ENCODE measurements around the gene SPNS2. TPM values are rescaled to one million over a fixed set of nuclear protein-coding genes. Genes with fewer than 3 reads are reported as not detected.

SPNS2 gene
- total RNA-seq, 4 donors from 2014 or later, result 10.4 to 17.4 (median 16.4) TPM

- H3K27me3 ChIP-seq, result peaks cover 5% of the 10 kb centered on the region
- H3K4me3 ChIP-seq, result no peak overlapping the region
- H3K9me3 ChIP-seq, result no peaks in the 10 kb centered on the region
- H3K36me3 ChIP-seq, result no peaks in the 10 kb centered on the region
- H3K4me1 ChIP-seq, result no peaks in the 10 kb centered on the region
- 57 to 80% methylated on average over 2 to 4 of the region's 13 CpGs for WGBS, 2 donors (ENCODE audit: low coverage in 1 of 2)
- TF ChIP-seq EP300 (IDR thresholded peaks at IDR 0.05) (no peak), POLR2A (IDR thresholded peaks at IDR 0.05) (no peak), POLR2AphosphoS5 (IDR thresholded peaks at IDR 0.05) (no peak)
- TF ChIP-seq, protein P1, sequence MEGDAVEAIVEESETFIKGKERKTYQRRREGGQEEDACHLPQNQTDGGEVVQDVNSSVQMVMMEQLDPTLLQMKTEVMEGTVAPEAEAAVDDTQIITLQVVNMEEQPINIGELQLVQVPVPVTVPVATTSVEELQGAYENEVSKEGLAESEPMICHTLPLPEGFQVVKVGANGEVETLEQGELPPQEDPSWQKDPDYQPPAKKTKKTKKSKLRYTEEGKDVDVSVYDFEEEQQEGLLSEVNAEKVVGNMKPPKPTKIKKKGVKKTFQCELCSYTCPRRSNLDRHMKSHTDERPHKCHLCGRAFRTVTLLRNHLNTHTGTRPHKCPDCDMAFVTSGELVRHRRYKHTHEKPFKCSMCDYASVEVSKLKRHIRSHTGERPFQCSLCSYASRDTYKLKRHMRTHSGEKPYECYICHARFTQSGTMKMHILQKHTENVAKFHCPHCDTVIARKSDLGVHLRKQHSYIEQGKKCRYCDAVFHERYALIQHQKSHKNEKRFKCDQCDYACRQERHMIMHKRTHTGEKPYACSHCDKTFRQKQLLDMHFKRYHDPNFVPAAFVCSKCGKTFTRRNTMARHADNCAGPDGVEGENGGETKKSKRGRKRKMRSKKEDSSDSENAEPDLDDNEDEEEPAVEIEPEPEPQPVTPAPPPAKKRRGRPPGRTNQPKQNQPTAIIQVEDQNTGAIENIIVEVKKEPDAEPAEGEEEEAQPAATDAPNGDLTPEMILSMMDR (IDR thresholded peaks at IDR 0.05), result no peak
- H3K27ac ChIP-seq, result no peak overlapping the region
- ATAC-seq, result no peak
Measured at GRCh38 chr17:4479982-4480751, 18.5 kb upstream of the SPNS2 start.

- no peak for ATAC-seq
- Histone ChIP-seq H3K9me3 (no peaks in the 10 kb centered on the region), H3K36me3 (no peaks in the 10 kb centered on the region), H3K27ac (no peak overlapping the region), H3K4me3 (no peak overlapping the region), H3K4me1 (no peaks in the 10 kb centered on the region), H3K27me3 (peaks cover 1% of the 10 kb centered on the region)
- TF ChIP-seq, protein P1 (IDR thresholded peaks at IDR 0.05), result no peak
- TF ChIP-seq POLR2A (IDR thresholded peaks at IDR 0.05) (no peak), EP300 (IDR thresholded peaks at IDR 0.05) (no peak), POLR2AphosphoS5 (IDR thresholded peaks at IDR 0.05) (no peak)
- WGBS, 2 donors (ENCODE audit: low coverage in 1 of 2), result 42 to 53% methylated on average over 4 to 9 of the region's 14 CpGs
Measured at GRCh38 chr17:4480929-4481898, 17.5 kb upstream of the SPNS2 start.

- no peaks in the 10 kb centered on the region for H3K4me1 ChIP-seq
- 75 to 76% methylated on average over 4 to 8 of the region's 16 CpGs for WGBS, 2 donors (ENCODE audit: low coverage in 1 of 2)
- TF ChIP-seq POLR2A (IDR thresholded peaks at IDR 0.05) (no peak), POLR2AphosphoS5 (IDR thresholded peaks at IDR 0.05) (no peak), EP300 (IDR thresholded peaks at IDR 0.05) (no peak)
- TF ChIP-seq, protein P1 (IDR thresholded peaks at IDR 0.05), result no peak
- no peak overlapping the region for H3K27ac ChIP-seq
- no peak overlapping the region for H3K4me3 ChIP-seq
- H3K9me3 ChIP-seq, result no peaks in the 10 kb centered on the region
- ATAC-seq, result no peak
- no peaks in the 10 kb centered on the region for H3K36me3 ChIP-seq
- no peaks in the 10 kb centered on the region for H3K27me3 ChIP-seq
Measured at GRCh38 chr17:4482338-4483011, 16.2 kb upstream of the SPNS2 start.

- no peaks in the 10 kb centered on the region for H3K9me3 ChIP-seq
- WGBS, 2 donors (ENCODE audit: low coverage in 1 of 2), result 58 to 62% methylated on average over 2 of the region's 13 CpGs
- H3K4me1 ChIP-seq, result no peaks in the 10 kb centered on the region
- no peaks in the 10 kb centered on the region for H3K27me3 ChIP-seq
- TF ChIP-seq EP300 (IDR thresholded peaks at IDR 0.05), result no peak
- no peak for TF ChIP-seq POLR2AphosphoS5 (IDR thresholded peaks at IDR 0.05)
- no peak for ATAC-seq
- H3K27ac ChIP-seq, result no peak overlapping the region
- H3K4me3 ChIP-seq, result no peak overlapping the region
- no peaks in the 10 kb centered on the region for H3K36me3 ChIP-seq
Measured at GRCh38 chr17:4483012-4483840, 15.5 kb upstream of the SPNS2 start.
